Measurements from ENCODE around the gene HOXC9. TPM values are rescaled to one million over a fixed set of nuclear protein-coding genes. Genes with fewer than 3 reads are reported as not detected.

Gene HOXC9
- total and polyA plus RNA-seq, 9 of the 15 experiments (the other 6 are each of a cell fraction or from before 2014, with no cell fraction given), result 1.1 to 10.5 (median 9.3) TPM

DNA sequence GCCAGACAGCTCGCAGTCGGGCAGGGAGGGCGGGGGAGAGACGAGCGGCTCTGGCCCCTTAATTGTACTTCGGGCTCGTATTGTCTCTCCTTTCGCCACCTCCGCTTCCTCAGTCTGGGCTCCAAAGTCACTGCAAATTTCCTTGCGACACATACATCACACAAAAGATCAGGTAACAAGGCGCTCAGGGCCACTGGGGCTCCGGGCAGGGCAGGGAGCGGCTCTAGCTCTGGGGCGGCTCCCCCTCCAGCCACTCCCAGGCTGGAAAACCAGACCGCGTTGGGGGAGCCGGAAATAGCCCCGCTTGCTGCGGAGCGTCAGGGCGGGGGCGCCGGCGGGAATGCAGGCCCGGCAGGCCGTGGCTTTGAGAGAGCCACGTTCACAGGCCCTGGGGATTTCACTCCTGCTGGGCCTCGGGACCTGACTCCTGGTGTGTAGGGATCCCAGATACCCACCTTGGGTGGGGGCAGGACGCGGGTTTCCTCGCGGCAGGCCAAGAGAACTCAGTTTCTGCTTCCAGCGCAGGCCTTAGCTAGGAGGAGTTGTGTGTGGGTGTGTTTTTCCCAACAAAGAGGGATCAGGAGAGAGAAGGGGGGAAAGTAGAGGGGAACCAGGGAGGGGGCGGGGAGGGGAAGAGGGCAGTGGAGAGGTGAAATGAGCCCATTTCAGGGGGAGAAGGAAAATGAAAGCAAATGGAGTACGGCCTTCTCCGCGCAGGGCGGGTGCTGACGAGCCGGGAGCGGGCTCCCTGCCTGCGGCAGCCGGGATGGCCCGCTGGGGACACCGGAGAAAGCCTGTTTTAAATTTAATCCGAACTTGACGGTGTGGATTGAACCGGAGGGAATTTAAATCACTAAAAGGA, 4.4 kb upstream of the HOXC9 start (continued):
- no peak for TF ChIP-seq NCOA2 (IDR thresholded peaks at IDR 0.05; ENCODE audit: partially characterized antibody in 2 of 2)
- no peak for TF ChIP-seq EHMT2 (IDR thresholded peaks at IDR 0.05)
- TF ChIP-seq CEBPG (CRISPR knock-in tag; IDR thresholded peaks at IDR 0.05), result 0 out of 2 replicates have a peak, but pooled peaks have one; percentile 24
- TF ChIP-seq CEBPG (tag; conservative IDR thresholded peaks at IDR 0.05 in 1 of 2, IDR thresholded peaks at IDR 0.05 in 1 of 2), result no peak
- TF ChIP-seq, protein P1, sequence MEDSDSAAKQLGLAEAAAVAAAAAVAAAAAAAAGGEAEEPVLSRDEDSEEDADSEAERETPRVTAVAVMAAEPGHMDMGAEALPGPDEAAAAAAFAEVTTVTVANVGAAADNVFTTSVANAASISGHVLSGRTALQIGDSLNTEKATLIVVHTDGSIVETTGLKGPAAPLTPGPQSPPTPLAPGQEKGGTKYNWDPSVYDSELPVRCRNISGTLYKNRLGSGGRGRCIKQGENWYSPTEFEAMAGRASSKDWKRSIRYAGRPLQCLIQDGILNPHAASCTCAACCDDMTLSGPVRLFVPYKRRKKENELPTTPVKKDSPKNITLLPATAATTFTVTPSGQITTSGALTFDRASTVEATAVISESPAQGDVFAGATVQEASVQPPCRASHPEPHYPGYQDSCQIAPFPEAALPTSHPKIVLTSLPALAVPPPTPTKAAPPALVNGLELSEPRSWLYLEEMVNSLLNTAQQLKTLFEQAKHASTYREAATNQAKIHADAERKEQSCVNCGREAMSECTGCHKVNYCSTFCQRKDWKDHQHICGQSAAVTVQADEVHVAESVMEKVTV (CRISPR knock-in tag; IDR thresholded peaks at IDR 0.05), result no peak
- no peak for TF ChIP-seq ZNF133 (CRISPR knock-in tag; IDR thresholded peaks at IDR 0.05)
- no peak for TF ChIP-seq SMARCA5 (IDR thresholded peaks at IDR 0.05)
- no peak for TF ChIP-seq CHD1 (IDR thresholded peaks at IDR 0.05; ENCODE audit: low read length)
- no peak for TF ChIP-seq TRIM28 (IDR thresholded peaks at IDR 0.05)
- TF ChIP-seq ZBED1 (IDR thresholded peaks at IDR 0.05), result no peak
- TF ChIP-seq ZNF717 (CRISPR knock-in tag; IDR thresholded peaks at IDR 0.05), result no peak
- no peak for TF ChIP-seq NCOA1 (IDR thresholded peaks at IDR 0.05; ENCODE audit: low read depth)
- TF ChIP-seq ZNF184 (CRISPR knock-in tag; IDR thresholded peaks at IDR 0.05), result no peak
- TF ChIP-seq SMAD4 (CRISPR knock-in tag; conservative IDR thresholded peaks at IDR 0.05), result peak; percentile 90
- no peak for TF ChIP-seq ZNF274 (IDR thresholded peaks at IDR 0.05; ENCODE audit: borderline replicate concordance, low read depth, low read length)
- no peak for TF ChIP-seq MCM7 (IDR thresholded peaks at IDR 0.05)
- no peak for TF ChIP-seq NFE2 (IDR thresholded peaks at IDR 0.05; ENCODE audit: low read depth)
- TF ChIP-seq, protein P2, sequence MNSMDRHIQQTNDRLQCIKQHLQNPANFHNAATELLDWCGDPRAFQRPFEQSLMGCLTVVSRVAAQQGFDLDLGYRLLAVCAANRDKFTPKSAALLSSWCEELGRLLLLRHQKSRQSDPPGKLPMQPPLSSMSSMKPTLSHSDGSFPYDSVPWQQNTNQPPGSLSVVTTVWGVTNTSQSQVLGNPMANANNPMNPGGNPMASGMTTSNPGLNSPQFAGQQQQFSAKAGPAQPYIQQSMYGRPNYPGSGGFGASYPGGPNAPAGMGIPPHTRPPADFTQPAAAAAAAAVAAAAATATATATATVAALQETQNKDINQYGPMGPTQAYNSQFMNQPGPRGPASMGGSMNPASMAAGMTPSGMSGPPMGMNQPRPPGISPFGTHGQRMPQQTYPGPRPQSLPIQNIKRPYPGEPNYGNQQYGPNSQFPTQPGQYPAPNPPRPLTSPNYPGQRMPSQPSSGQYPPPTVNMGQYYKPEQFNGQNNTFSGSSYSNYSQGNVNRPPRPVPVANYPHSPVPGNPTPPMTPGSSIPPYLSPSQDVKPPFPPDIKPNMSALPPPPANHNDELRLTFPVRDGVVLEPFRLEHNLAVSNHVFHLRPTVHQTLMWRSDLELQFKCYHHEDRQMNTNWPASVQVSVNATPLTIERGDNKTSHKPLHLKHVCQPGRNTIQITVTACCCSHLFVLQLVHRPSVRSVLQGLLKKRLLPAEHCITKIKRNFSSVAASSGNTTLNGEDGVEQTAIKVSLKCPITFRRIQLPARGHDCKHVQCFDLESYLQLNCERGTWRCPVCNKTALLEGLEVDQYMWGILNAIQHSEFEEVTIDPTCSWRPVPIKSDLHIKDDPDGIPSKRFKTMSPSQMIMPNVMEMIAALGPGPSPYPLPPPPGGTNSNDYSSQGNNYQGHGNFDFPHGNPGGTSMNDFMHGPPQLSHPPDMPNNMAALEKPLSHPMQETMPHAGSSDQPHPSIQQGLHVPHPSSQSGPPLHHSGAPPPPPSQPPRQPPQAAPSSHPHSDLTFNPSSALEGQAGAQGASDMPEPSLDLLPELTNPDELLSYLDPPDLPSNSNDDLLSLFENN (IDR thresholded peaks at IDR 0.05; ENCODE audit: low read depth in 2 of 2, low read length in 2 of 2), result no peak
- TF ChIP-seq ARID4B (CRISPR knock-in tag; IDR thresholded peaks at IDR 0.05), result peak; percentile 63; the same call in 1 of the 2 replicates
- no peak for TF ChIP-seq RBM17 (IDR thresholded peaks at IDR 0.05; ENCODE audit: borderline replicate concordance, low read depth, low read length)
- TF ChIP-seq ZEB2 (IDR thresholded peaks at IDR 0.05), result no peak
